Erythroblast (primary cell): Measurements from ENCODE around the gene ZBTB20.
"Not testable (repeated sequence)": the region's sequence is repeated elsewhere in the genome, so short reads cannot be mapped to it uniquely, and the experiment has no call there.

Experiments
- DNase-seq, 2 experiments: peaks; one replicate each; lab custom pipeline; 2025; lab: John Stamatoyannopoulos, UW
- GATA1 ChIP-seq: IDR thresholded peaks from 2 replicates; pipeline ENCODE4 v1.6.1; 2011; ENCODE audit warnings: low read depth, mild to moderate bottlenecking, control low read depth, low read length, moderate library complexity
- POLR2A ChIP-seq: IDR thresholded peaks from 2 replicates; pipeline ENCODE4 v1.6.1; 2011; ENCODE audit warnings: mild to moderate bottlenecking, low read length

ZBTB20 gene

DNA sequence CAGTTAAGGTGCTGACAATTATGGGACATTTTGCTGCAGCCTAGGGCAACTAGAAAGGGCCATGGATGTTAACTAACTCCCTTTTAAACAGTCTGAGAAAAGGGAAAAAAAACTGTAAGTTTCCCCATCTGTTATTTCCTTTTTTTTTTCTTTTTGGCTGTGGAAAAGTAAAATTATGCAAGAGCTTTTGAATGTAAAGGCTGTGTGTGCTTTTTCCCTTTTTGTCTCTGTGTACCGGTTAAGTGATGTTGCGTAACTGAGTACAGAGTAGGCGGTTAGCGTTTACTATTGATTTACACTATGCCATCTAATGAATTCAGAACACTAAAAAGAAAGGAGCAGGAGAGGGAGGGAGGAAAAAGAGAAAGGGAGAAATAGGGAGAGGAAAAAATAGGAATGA, 449.7 kb downstream of the ZBTB20 start:
- no peak for DNase-seq
- no peak for TF ChIP-seq GATA1
- no peak for TF ChIP-seq POLR2A

GRCh38 chr3:114694251-114694650, 452.8 kb downstream of the ZBTB20 start:
- no peak for DNase-seq
- TF ChIP-seq GATA1 (no peak), POLR2A (no peak)

DNA sequence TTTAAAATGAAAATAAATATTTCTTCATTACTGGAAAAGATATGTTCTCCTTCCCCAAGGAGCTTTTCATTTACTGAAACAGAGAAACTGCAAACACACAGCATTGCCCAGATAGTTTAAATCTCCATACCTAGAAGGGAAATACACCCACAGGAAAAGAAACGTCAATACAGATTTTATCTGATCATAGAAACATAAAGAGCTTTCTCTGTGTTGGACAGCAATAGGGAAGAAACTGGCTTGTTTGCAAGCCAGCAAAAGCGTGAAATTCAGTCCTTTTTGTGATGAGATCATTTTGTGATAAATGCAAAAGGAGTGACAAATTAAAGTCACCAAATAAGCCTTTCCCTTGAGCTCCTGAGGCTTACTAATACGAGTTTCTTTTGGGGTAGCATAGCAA, 455.2 kb downstream of the ZBTB20 start:
- TF ChIP-seq POLR2A, result no peak
- TF ChIP-seq GATA1, result no peak
- DNase-seq, result no peak

- no peak for DNase-seq
- TF ChIP-seq POLR2A (no peak), GATA1 (no peak)
Measured at GRCh38 chr3:114690911-114691310, 456.2 kb downstream of the ZBTB20 start.

DNA sequence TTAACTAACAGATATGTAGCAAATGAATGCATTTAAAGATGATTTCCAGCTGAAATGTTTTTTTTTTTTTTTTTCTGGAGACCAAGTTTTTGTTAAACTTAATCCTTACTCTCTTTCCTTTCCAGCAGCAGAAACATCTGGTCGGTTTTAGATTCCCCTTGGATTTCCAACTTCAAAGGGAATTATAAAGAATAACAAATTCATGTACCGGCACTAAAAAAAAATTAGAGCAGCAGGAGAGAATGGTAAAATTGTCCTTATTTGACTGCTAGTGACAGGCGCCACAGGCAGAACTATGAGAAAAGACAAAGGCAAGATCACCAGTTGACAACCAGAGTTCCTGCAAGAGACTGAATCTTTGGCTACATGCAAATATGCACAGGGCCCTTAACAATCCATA, 459.9 kb downstream of the ZBTB20 start:
- no peak for TF ChIP-seq GATA1
- no peak for TF ChIP-seq POLR2A
- DNase-seq, result no peak

DNA sequence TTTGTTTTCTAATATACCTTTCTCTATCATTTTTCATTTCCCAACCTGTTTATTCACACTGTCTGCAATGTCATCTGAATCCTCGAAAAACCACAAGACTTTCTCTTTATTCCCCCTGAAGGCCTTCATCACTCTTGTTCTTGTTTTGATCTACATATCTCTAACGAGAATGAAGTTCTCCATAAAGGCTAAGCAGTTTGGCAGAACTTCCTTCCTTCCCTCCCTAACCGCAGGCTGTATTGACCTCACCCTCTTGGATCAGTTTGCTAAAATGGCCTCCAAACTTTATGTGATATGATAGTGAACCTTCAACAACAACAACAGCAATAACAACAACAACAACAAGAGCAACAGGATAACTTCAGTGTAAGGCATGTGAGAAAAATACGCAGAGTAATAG, 460.5 kb downstream of the ZBTB20 start:
- TF ChIP-seq GATA1 (no peak), POLR2A (no peak)
- no peak for DNase-seq

- TF ChIP-seq GATA1 (no peak), POLR2A (no peak)
- DNase-seq, result no peak
Measured at GRCh38 chr3:114685161-114685560, 461.9 kb downstream of the ZBTB20 start.

DNA sequence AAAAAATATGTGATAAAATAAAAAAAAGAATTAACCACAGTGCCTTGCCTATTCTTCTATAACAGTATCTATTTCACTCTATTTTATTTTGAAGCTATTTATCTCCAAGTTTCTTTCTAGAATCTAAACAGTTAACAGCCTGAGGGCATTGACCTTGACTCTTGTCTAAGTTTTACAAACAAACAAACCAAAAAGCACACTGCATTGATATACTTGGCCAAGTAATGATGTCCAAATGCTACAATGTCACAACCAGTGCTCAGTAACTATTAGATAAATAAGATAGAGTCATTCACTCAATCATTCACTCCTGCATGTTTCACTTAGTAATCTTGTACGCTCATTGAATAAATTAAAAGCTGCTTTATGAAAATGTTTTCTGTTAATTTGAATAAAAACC, 466.8 kb downstream of the ZBTB20 start:
- DNase-seq, result no peak
- TF ChIP-seq POLR2A (no peak), GATA1 (no peak)

DNA sequence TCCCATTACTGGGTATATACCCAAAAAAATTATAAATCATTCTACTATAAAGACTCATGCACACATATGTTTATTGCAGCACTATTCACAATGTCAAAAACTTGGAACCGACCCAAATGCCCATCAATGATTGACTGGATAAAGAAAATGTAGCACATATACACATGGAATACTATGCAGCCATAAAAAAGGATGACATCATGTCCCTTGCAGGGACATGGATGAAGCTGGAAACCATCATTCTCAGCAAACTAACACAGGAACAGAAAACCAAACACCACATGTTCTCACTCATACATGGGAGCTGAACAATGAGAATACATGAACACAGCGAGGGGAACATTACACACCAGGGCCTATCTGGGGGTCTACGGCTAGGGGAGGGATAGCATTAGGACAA, 467.3 kb downstream of the ZBTB20 start:
- DNase-seq, result not testable (repeated sequence)

- TF ChIP-seq POLR2A, result no peak
- no peak for TF ChIP-seq GATA1
- DNase-seq, result no peak
Measured at GRCh38 chr3:114675104-114675503, 472.0 kb downstream of the ZBTB20 start.

DNA sequence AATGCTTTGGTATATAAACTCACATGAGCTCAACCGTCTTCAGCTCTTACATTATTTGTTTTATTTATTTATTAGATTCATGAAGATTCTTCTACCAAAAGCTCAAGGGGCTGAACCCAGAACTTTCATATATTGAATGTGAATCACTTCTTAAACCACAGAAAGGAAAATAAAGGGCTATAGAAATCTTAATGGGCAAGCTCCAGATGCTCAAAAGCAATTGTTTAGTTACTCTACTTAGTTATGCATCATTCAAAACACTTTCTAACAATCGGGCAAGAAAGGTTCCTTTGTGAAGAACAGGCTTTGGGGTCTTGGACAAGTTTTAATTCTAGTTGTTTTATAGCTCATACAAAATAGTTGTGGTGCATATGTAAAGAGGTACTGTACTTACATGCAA, 473.1 kb downstream of the ZBTB20 start:
- DNase-seq, result no peak
- TF ChIP-seq GATA1 (no peak), POLR2A (no peak)

DNA sequence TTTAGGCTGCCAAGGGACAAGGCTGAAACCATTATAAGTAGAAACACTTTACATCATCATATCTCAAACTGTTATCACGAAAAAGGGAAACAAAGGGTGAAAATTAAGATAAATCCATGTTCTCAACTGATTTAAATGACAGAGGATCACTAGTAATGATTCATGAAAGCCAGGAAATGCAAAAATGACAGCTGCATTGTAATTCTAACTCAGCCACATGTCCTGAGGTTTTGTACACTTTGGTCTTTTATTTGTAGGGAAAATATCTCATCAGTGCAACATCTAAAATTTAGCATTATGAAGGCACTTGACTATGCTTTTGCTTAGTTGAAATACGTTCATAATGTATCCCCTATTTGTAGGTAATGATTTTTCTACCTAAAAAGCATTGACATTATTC, 473.6 kb downstream of the ZBTB20 start:
- no peak for DNase-seq
- TF ChIP-seq GATA1, result no peak
- no peak for TF ChIP-seq POLR2A

- TF ChIP-seq GATA1, result no peak
- no peak for TF ChIP-seq POLR2A
- DNase-seq, result no peak
Measured at GRCh38 chr3:114672692-114673447, 474.2 kb downstream of the ZBTB20 start.

DNA sequence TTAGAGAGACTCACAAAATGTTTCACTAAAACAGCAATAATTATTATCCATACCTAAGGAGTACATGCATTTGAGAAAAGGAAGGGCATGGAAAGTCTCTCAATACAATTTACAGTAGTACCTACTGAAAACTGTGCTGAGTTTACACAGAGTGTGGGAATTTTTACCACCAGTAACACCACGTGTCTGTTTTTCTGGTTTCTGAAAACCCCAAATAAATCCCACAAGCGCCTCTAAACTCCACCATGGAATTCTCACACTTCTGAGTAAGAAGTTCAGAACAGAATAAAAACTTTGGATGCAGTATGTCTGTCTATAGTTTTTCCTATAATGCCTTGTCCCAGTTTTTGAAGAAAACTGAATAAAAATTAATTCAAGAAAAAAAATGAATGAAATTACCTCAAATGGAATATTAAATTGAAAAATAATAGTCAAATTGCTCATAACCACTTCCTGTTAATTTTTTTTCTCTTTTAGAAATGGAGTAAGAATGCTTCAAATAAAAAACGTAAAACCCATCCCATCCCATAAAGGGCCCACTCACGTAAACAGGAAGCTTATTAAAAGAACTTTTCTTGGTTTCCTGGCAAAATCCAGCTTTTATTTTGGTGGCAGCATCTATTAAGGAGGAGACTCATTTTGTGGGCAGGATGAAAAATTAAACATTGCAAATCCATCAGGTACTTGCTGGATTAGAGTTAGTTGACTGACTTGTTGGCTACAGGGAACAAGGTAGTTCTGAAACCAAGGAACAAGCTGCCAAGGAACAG, 475.2 kb downstream of the ZBTB20 start:
- TF ChIP-seq POLR2A (no peak), GATA1 (no peak)
- DNase-seq, result no peak

DNA sequence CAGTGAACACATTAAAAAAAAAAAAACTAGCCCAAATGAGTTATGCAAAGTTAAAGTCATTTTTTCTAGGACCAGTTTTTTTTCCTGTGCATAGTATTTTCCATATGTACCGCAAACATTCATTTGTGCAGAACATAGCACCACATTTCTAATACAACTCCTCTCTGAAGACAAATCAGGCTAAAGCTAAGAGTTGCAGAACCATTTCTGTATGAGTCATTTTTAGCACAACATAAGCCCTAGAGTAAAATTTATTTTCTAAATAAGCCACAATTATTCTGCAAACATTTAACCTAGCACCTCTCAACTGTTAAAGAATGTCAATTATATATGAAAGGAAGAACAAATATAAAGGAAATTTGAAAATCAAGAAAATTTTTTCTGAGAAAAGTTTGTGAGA, 477.5 kb downstream of the ZBTB20 start:
- DNase-seq, result no peak

More for the DNA sequence above, 477.5 kb downstream of the ZBTB20 start:
- TF ChIP-seq POLR2A (no peak), GATA1 (no peak)
